HCT116 (cell line): ENCODE measurements around the gene MUS81. TPM values are rescaled to one million over a fixed set of nuclear protein-coding genes. Genes with fewer than 3 reads are reported as not detected.

ENCODE experiments used
- ATAC-seq: fragments of 200-7000 bp; cut with Tn5 transposase; 2 replicates; pipeline ENCODE4 v1.9.1; 2020; ENCODE audit warnings: mild to moderate bottlenecking, moderate library complexity
- BruUV-seq: library from RNA; stranded (reverse); fragments of 400-500 nt; replicated peaks from 2 replicates; lab custom pipeline; 2021; lab: Mats Ljungman, UMichigan
- CTCF ChIA-PET: fragments of 300-600 bp; sonication (Branson Sonifier 250); formaldehyde crosslinking; loops from one replicate; lab custom pipeline; 2021; ENCODE audit warnings: antibody characterized with exemption; lab: Charles Lee
- POLR2A ChIA-PET: fragments of 300-600, 350-600 bp; sonication (Branson Sonifier 250); formaldehyde crosslinking; loops from one replicate; lab custom pipeline; 2021; ENCODE audit warnings: antibody characterized with exemption; lab: Charles Lee
- RAD21 ChIA-PET, 2 experiments: fragments of 300-600 bp; sonication (Branson Sonifier 250); formaldehyde crosslinking; loops; one replicate each; lab custom pipeline; 2023; ENCODE audit warnings: low total read pairs in 2 of 2; ENCODE audit not compliant: uncharacterized antibody in 2 of 2, unreplicated experiment in 2 of 2, low non-redundant PET in 1 of 2; lab: Charles Lee
- DNase-seq: peaks from one replicate; pipeline ENCODE4 v3.0.0-alpha.2; 2010; ENCODE audit warnings: low read depth, low spot score
- H2AFZ ChIP-seq: fragments of 200-600 bp; shearing (Covaris generic), sonication (generic); 2 replicates; pipeline ENCODE4 v1.6.1; 2017; ENCODE audit warnings: low read depth, mixed run types, mixed read lengths, antibody characterized with exemption, low read length; ENCODE audit not compliant: poor library complexity, severe bottlenecking
- H3K27ac ChIP-seq: 2 replicates; pipeline ENCODE4 v1.5.1; 2012; ENCODE audit warnings: low read depth, low read length
- H3K27me3 ChIP-seq: fragments of 200-600 bp; sonication (generic); 2 replicates; pipeline ENCODE4 v1.6.1; 2016; ENCODE audit warnings: mixed run types, low read length, mixed read lengths; ENCODE audit not compliant: insufficient read depth
- H3K36me3 ChIP-seq, 2 experiments: fragments of 200-500 bp in 1 of 2; fragments of 200-600 bp in 1 of 2; sonication (Bioruptor generic) in 1 of 2; sonication (generic) in 1 of 2; 2 replicates each; pipeline versions ENCODE4 v1.5.1 to v1.6.1; 2014 to 2016; ENCODE audit warnings: low read length in 2 of 2, inconsistent platforms in 1 of 2, mixed read lengths in 1 of 2, mixed run types in 1 of 2; ENCODE audit not compliant: insufficient read depth in 2 of 2, control insufficient read depth in 1 of 2
- H3K4me1 ChIP-seq, 2 experiments: fragments of 200-600 bp in 1 of 2; sonication (generic) in 1 of 2; 2 replicates each; pipeline versions ENCODE4 v1.5.1 to v1.6.1; 2012 to 2017; ENCODE audit warnings: low read length in 2 of 2, inconsistent platforms in 1 of 2, mild to moderate bottlenecking in 1 of 2, mixed read lengths in 1 of 2, mixed run types in 1 of 2, moderate library complexity in 1 of 2; ENCODE audit not compliant: insufficient read depth in 2 of 2, control insufficient read depth in 1 of 2
- H3K4me2 ChIP-seq: fragments of 200-600 bp; sonication (generic); 2 replicates; pipeline ENCODE4 v1.6.1; 2017; ENCODE audit warnings: mixed run types, low read length, mixed read lengths
- H3K4me3 ChIP-seq, 2 experiments: fragments of 200-600 bp in 1 of 2; sonication (generic) in 1 of 2; replicated peaks in 1 of 2; 2 replicates each; pipeline ENCODE4 v1.5.1; 2011 to 2016; ENCODE audit warnings: low read length in 2 of 2, control low read depth in 1 of 2, low read depth in 1 of 2, mild to moderate bottlenecking in 1 of 2, mixed read lengths in 1 of 2, mixed run types in 1 of 2
- H3K79me2 ChIP-seq: fragments of 200-600 bp; sonication (generic); 2 replicates; pipeline ENCODE4 v1.6.1; 2017; ENCODE audit warnings: mild to moderate bottlenecking, mixed run types, low read length, moderate library complexity, mixed read lengths; ENCODE audit not compliant: insufficient read depth
- H3K9ac ChIP-seq: fragments of 200-600 bp; sonication (generic); 2 replicates; pipeline ENCODE4 v1.6.1; 2016; ENCODE audit warnings: low read length, mixed read lengths
- H3K9me2 ChIP-seq: fragments of 200-600 bp; sonication (generic), shearing (Covaris generic); 2 replicates; pipeline ENCODE4 v1.6.1; 2017; ENCODE audit warnings: mixed run types, mild to moderate bottlenecking, moderate library complexity; ENCODE audit not compliant: insufficient read depth
- H3K9me3 ChIP-seq, 2 experiments: fragments of 200-500 bp in 1 of 2; fragments of 200-600 bp in 1 of 2; sonication (Bioruptor generic) in 1 of 2; sonication (generic) in 1 of 2; 2 replicates each; pipeline ENCODE4 v1.6.1; 2014 to 2017; ENCODE audit warnings: low read length in 2 of 2, mixed read lengths in 2 of 2, inconsistent platforms in 1 of 2, low read depth in 1 of 2, mild to moderate bottlenecking in 1 of 2, mixed run types in 1 of 2, moderate library complexity in 1 of 2; ENCODE audit not compliant: control insufficient read depth in 1 of 2, insufficient read depth in 1 of 2
- H4K20me1 ChIP-seq: fragments of 200-600 bp; sonication (generic), shearing (Covaris generic); 2 replicates; pipeline ENCODE4 v1.6.1; 2017; ENCODE audit warnings: mixed run types, mild to moderate bottlenecking, moderate library complexity; ENCODE audit not compliant: insufficient read depth
- CBX3 ChIP-seq: IDR thresholded peaks from 2 replicates; pipeline ENCODE4 v1.6.1; 2012; ENCODE audit warnings: low read depth
- CEBPB ChIP-seq: IDR thresholded peaks from 2 replicates; pipeline ENCODE4 v1.6.1; 2012; ENCODE audit warnings: low read depth
- EGR1 ChIP-seq: IDR thresholded peaks from 2 replicates; pipeline ENCODE4 v1.6.1; 2012; ENCODE audit warnings: low read depth
- ELF1 ChIP-seq: IDR thresholded peaks from 2 replicates; pipeline ENCODE4 v1.6.1; 2012; ENCODE audit warnings: low read depth, borderline replicate concordance
- EZH2 ChIP-seq: fragments of 200-600 bp; sonication (generic); IDR thresholded peaks from 2 replicates; pipeline ENCODE4 v1.6.1; 2017; ENCODE audit warnings: antibody characterized with exemption, mixed run types
- EZH2phosphoT487 ChIP-seq: fragments of 200-600 bp; IDR thresholded peaks from 2 replicates; pipeline ENCODE4 v1.6.1; 2018; ENCODE audit warnings: antibody characterized with exemption, borderline replicate concordance
- JUND ChIP-seq: IDR thresholded peaks from 2 replicates; pipeline ENCODE4 v1.6.1; 2012
- POLR2AphosphoS5 ChIP-seq: IDR thresholded peaks from 2 replicates; pipeline ENCODE4 v1.6.1; 2011; ENCODE audit warnings: mild to moderate bottlenecking, low read depth, low read length, moderate library complexity
- RAD21 ChIP-seq: IDR thresholded peaks from 2 replicates; pipeline ENCODE4 v1.6.1; 2012; ENCODE audit warnings: low read depth, mild to moderate bottlenecking
- SIN3A ChIP-seq: IDR thresholded peaks from 2 replicates; pipeline ENCODE4 v1.6.1; 2012; ENCODE audit warnings: low read depth
- SP1 ChIP-seq: IDR thresholded peaks from 2 replicates; pipeline ENCODE4 v1.6.1; 2012; ENCODE audit warnings: low read depth
- YY1 ChIP-seq: IDR thresholded peaks from 2 replicates; pipeline ENCODE4 v1.6.1; 2011; ENCODE audit warnings: low read length, low read depth, moderate library complexity, mild to moderate bottlenecking; ENCODE audit not compliant: insufficient replicate concordance; ENCODE audit errors: extremely low read depth
- ZFX ChIP-seq: fragments of 450-650 bp; IDR thresholded peaks from 2 replicates; pipeline ENCODE4 v1.6.1; 2017
- intact Hi-C: fragments of 100-400 bp; cut with micrococcal nuclease; formaldehyde crosslinking; loops from 2 replicates; pipeline ENCODE4 v1.10.0; 2022
- total RNA-seq: library from RNA; stranded (reverse); gene quantifications from one replicate; pipeline ENCODE4 v1.2.1, GENCODE V29; 2021; ENCODE audit not compliant: unreplicated experiment
- TF ChIP-seq, protein P1 (sequence below), 3 experiments: fragments of 200-600 bp in 1 of 3; sonication (generic) in 1 of 3; IDR thresholded peaks in 2 of 3; conservative IDR thresholded peaks in 1 of 3; 2 replicates each; pipeline ENCODE4 v1.5.1; 2012 to 2017; ENCODE audit warnings: low read depth in 2 of 3, low read length in 2 of 3, antibody characterized with exemption in 1 of 3, borderline replicate concordance in 1 of 3, control low read depth in 1 of 3, mild to moderate bottlenecking in 1 of 3, mixed read lengths in 1 of 3, mixed run types in 1 of 3, moderate library complexity in 1 of 3; ENCODE audit not compliant: insufficient read depth in 1 of 3
- TF ChIP-seq, protein P2 (sequence below): IDR thresholded peaks from 2 replicates; pipeline ENCODE4 v1.6.1; 2012; ENCODE audit warnings: low read depth
- TF ChIP-seq, protein P3 (sequence below): IDR thresholded peaks from 2 replicates; pipeline ENCODE4 v1.6.1; 2012
- TF ChIP-seq, protein P4 (sequence below): IDR thresholded peaks from 2 replicates; pipeline ENCODE4 v1.6.1; 2012

Gene MUS81
- total RNA-seq, 1 experiment from 2014 or later, result 47.2 TPM

DNA sequence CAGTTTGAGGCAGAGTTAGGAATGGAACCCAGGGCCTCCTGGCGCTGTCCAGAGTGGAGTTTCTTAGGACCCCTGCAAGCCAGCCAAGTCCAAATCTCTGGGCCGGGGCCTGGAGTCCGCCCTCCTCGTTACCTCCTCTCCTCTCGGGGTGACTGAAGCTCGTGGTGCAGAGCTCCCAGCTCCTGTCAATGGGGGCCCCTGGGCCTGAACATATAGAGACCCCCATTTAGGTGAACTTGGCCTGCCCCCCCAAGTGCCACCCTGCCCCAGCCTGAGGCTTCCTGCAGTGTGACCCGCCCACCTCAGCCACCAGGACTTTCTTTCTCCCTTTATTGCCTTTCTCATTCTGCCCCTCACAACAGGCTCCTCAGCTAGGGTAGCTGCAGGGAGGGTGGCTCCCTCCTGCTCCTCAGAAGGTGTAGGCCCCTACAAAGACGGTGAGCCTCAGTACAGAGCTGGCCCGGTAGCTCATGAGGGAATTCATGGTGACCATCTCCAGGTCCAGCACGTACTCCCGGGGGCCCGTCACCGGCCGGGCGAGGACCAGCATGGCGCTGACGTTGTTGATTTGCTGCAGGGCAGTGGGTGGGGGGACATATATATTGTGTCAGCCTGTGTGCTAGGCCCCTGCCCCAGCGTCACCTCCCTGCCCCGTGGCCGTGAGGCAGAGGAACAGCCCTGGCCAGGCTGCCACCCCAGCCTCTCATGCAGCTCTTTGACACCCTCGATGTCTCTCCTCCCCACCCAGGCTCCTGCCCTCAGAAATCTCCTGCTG is 6.5 kb downstream of the MUS81 start:
- Histone ChIP-seq H3K4me1 (peaks cover 6 to 7% of the 10 kb centered on the region in 2 experiments), H3K27ac (no peak overlapping the region), H3K79me2 (peaks cover 12% of the 10 kb centered on the region), H4K20me1 (no peaks in the 10 kb centered on the region), H3K9me2 (no peaks in the 10 kb centered on the region), H3K9me3 (no peaks in the 10 kb centered on the region), H3K27me3 (no peaks in the 10 kb centered on the region), H3K4me3 (no peak overlapping the region), H3K4me2 (no peak overlapping the region), H3K9ac (no peak overlapping the region), H3K36me3 (peaks cover 7 to 18% of the 10 kb centered on the region in 2 experiments; a peak in 3 of 4 replicates), H2AFZ (no peak overlapping the region)
- ChIA-PET CTCF (no interaction called here), RAD21 (no interaction called here), POLR2A (interaction anchor here (1.3 kb wide), 1 partner anchor 23 kb away, joined by 4 read pairs; the partner anchor contains the start of gene CCDC85B)
- ATAC-seq (no peak), DNase-seq (no peak)
- intact Hi-C loops, result no loop called here
- no TSS peak for BruUV-seq
- TF ChIP-seq RAD21 (no peak), JUND (no peak), SIN3A (no peak), EZH2phosphoT487 (no peak), ZFX (no peak), EGR1 (no peak), EZH2 (no peak), SP1 (no peak), POLR2AphosphoS5 (no peak), YY1 (no peak), CBX3 (no peak), ELF1 (no peak), CEBPB (no peak)
- TF ChIP-seq, protein P1, sequence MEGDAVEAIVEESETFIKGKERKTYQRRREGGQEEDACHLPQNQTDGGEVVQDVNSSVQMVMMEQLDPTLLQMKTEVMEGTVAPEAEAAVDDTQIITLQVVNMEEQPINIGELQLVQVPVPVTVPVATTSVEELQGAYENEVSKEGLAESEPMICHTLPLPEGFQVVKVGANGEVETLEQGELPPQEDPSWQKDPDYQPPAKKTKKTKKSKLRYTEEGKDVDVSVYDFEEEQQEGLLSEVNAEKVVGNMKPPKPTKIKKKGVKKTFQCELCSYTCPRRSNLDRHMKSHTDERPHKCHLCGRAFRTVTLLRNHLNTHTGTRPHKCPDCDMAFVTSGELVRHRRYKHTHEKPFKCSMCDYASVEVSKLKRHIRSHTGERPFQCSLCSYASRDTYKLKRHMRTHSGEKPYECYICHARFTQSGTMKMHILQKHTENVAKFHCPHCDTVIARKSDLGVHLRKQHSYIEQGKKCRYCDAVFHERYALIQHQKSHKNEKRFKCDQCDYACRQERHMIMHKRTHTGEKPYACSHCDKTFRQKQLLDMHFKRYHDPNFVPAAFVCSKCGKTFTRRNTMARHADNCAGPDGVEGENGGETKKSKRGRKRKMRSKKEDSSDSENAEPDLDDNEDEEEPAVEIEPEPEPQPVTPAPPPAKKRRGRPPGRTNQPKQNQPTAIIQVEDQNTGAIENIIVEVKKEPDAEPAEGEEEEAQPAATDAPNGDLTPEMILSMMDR (IDR thresholded peaks at IDR 0.05 in 2 of 3, conservative IDR thresholded peaks at IDR 0.05 in 1 of 3; ENCODE audit: borderline replicate concordance in 1 of 3, insufficient read depth in 1 of 3, low read depth in 2 of 3, low read length in 2 of 3), result no peak
- TF ChIP-seq, protein P2, sequence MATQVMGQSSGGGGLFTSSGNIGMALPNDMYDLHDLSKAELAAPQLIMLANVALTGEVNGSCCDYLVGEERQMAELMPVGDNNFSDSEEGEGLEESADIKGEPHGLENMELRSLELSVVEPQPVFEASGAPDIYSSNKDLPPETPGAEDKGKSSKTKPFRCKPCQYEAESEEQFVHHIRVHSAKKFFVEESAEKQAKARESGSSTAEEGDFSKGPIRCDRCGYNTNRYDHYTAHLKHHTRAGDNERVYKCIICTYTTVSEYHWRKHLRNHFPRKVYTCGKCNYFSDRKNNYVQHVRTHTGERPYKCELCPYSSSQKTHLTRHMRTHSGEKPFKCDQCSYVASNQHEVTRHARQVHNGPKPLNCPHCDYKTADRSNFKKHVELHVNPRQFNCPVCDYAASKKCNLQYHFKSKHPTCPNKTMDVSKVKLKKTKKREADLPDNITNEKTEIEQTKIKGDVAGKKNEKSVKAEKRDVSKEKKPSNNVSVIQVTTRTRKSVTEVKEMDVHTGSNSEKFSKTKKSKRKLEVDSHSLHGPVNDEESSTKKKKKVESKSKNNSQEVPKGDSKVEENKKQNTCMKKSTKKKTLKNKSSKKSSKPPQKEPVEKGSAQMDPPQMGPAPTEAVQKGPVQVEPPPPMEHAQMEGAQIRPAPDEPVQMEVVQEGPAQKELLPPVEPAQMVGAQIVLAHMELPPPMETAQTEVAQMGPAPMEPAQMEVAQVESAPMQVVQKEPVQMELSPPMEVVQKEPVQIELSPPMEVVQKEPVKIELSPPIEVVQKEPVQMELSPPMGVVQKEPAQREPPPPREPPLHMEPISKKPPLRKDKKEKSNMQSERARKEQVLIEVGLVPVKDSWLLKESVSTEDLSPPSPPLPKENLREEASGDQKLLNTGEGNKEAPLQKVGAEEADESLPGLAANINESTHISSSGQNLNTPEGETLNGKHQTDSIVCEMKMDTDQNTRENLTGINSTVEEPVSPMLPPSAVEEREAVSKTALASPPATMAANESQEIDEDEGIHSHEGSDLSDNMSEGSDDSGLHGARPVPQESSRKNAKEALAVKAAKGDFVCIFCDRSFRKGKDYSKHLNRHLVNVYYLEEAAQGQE, result no peak
- TF ChIP-seq, protein P3, sequence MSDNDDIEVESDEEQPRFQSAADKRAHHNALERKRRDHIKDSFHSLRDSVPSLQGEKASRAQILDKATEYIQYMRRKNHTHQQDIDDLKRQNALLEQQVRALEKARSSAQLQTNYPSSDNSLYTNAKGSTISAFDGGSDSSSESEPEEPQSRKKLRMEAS, result no peak
- TF ChIP-seq, protein P4, sequence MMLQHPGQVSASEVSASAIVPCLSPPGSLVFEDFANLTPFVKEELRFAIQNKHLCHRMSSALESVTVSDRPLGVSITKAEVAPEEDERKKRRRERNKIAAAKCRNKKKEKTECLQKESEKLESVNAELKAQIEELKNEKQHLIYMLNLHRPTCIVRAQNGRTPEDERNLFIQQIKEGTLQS, result no peak
